HepG2 (cell line): Measurements from ENCODE around the gene PDK3. TPM values are rescaled to one million over a fixed set of nuclear protein-coding genes. Genes with fewer than 3 reads are reported as not detected.

Source experiments
- ATAC-seq: fragments of 200-7000 bp; cut with Tn5 transposase; 3 replicates; pipeline ENCODE4 v1.9.1; 2020; ENCODE audit warnings: mild to moderate bottlenecking, moderate library complexity
- BruUV-seq: library from RNA; stranded (reverse); fragments of 400-500 nt; replicated peaks from 2 replicates; lab custom pipeline; 2021; lab: Mats Ljungman, UMichigan
- CTCF ChIA-PET: fragments of 300-600 bp; formaldehyde crosslinking; extraction: SDS; loops from one replicate; lab custom pipeline; 2021; ENCODE audit warnings: low total read pairs, inconsistent platforms, low intra/inter-chr PET ratio; lab: Yijun Ruan, JAX
- POLR2A ChIA-PET: fragments of 350-600 bp; sonication (Branson Sonifier 250); formaldehyde crosslinking; loops from one replicate; lab custom pipeline; 2020; ENCODE audit warnings: antibody characterized with exemption, inconsistent platforms; lab: Yijun Ruan, JAX
- DNase-seq: peaks from one replicate; pipeline ENCODE4 v3.0.0-alpha.2; 2015; ENCODE audit warnings: low spot score
- FAIRE-seq: peaks from 3 replicates; lab custom pipeline; 2011; peaks lifted over from hg19 to GRCh38; lab: Jason Lieb, UNC
- H2AFZ ChIP-seq: one replicate; pipeline ENCODE4 v1.6.1; 2011; ENCODE audit warnings: low read length, inconsistent platforms
- H3K27ac ChIP-seq: fragments of 300-600 bp; 3 replicates; pipeline ENCODE4 v1.8.0; 2011; ENCODE audit warnings: mixed run types, mild to moderate bottlenecking, mixed read lengths, low read length, inconsistent platforms; ENCODE audit not compliant: insufficient read depth; ENCODE audit errors: extremely low read length
- H3K27me3 ChIP-seq, 2 experiments: fragments of 200-600 bp in 1 of 2; 2 replicates in 1 of 2; 3 replicates in 1 of 2; pipeline versions ENCODE4 v1.6.0 to v1.8.0; 2011; ENCODE audit warnings: low read length in 2 of 2, mild to moderate bottlenecking in 2 of 2, moderate library complexity in 2 of 2, inconsistent platforms in 1 of 2; ENCODE audit not compliant: insufficient read depth in 2 of 2, control insufficient read depth in 1 of 2
- H3K36me3 ChIP-seq, 2 experiments: fragments of 200-600 bp in 1 of 2; replicated peaks in 1 of 2; 2 replicates in 1 of 2; 3 replicates in 1 of 2; pipeline versions ENCODE4 v1.5.1 to v1.8.0; 2011; ENCODE audit warnings: low read length in 2 of 2, inconsistent platforms in 1 of 2; ENCODE audit not compliant: insufficient read depth in 2 of 2, control insufficient read depth in 1 of 2
- H3K4me1 ChIP-seq: 2 replicates; pipeline ENCODE4 v1.5.1; 2012; ENCODE audit warnings: low read length, inconsistent platforms; ENCODE audit not compliant: insufficient read depth
- H3K4me2 ChIP-seq: 2 replicates; pipeline ENCODE4 v1.6.0; 2011; ENCODE audit warnings: low read depth, low read length, inconsistent platforms
- H3K4me3 ChIP-seq, 3 experiments: fragments of 200-600 bp in 1 of 3; sonication (generic), shearing (Covaris generic) in 1 of 3; replicated peaks in 1 of 3; 2 replicates each; pipeline ENCODE4 v1.5.1; 2011 to 2016; ENCODE audit warnings: low read length in 3 of 3, inconsistent platforms in 2 of 3, low read depth in 2 of 3, mild to moderate bottlenecking in 2 of 3, control low read depth in 1 of 3, mixed read lengths in 1 of 3; ENCODE audit not compliant: insufficient read depth in 1 of 3
- H3K79me2 ChIP-seq: one replicate; pipeline ENCODE4 v1.6.1; 2011; ENCODE audit warnings: low read length, inconsistent platforms; ENCODE audit not compliant: insufficient read depth
- H3K9ac ChIP-seq: 2 replicates; pipeline ENCODE4 v1.6.0; 2011; ENCODE audit warnings: mild to moderate bottlenecking, low read depth, low read length, inconsistent platforms; ENCODE audit not compliant: insufficient read depth
- H3K9me3 ChIP-seq: 2 replicates; pipeline ENCODE4 v1.5.1; 2012; ENCODE audit warnings: mild to moderate bottlenecking, low read length
- H4K20me1 ChIP-seq: 2 replicates; pipeline ENCODE4 v1.6.0; 2011; ENCODE audit warnings: inconsistent platforms, mild to moderate bottlenecking, low read length, moderate library complexity; ENCODE audit not compliant: insufficient read depth
- MTF2 ChIP-seq: sonication (generic); formaldehyde crosslinking; IDR thresholded peaks from 2 replicates; pipeline ENCODE4 v1.5.0; 2020; ENCODE audit warnings: missing genetic modification reagents, borderline replicate concordance
- NPAS2 ChIP-seq: sonication (generic); formaldehyde crosslinking; IDR thresholded peaks from 2 replicates; pipeline ENCODE4 v1.8.0; 2022; ENCODE audit warnings: mild to moderate bottlenecking, missing genetic modification reagents, borderline replicate concordance
- SETDB1 ChIP-seq: sonication (generic); formaldehyde crosslinking; IDR thresholded peaks from 2 replicates; pipeline ENCODE4 v1.5.1; 2020; ENCODE audit warnings: missing genetic modification reagents, mild to moderate bottlenecking, borderline replicate concordance
- STAG1 ChIP-seq: sonication (generic); formaldehyde crosslinking; IDR thresholded peaks from 2 replicates; pipeline ENCODE4 v1.4.0; 2020; ENCODE audit warnings: missing genetic modification reagents
- STAT5B ChIP-seq: sonication (generic); formaldehyde crosslinking; IDR thresholded peaks from 2 replicates; pipeline ENCODE4 v1.4.0; 2020; ENCODE audit warnings: missing genetic modification reagents
- ZFP90 ChIP-seq: sonication (generic); formaldehyde crosslinking; IDR thresholded peaks from 2 replicates; pipeline ENCODE4 v1.8.0; 2022; ENCODE audit warnings: missing genetic modification reagents, mild to moderate bottlenecking, inconsistent platforms, borderline replicate concordance
- ZFX ChIP-seq: sonication (generic); formaldehyde crosslinking; IDR thresholded peaks from 2 replicates; pipeline ENCODE4 v1.4.0; 2020; ENCODE audit warnings: mild to moderate bottlenecking, low read depth, missing genetic modification reagents, moderate library complexity
- ZNF605 ChIP-seq: sonication (generic); formaldehyde crosslinking; IDR thresholded peaks from 2 replicates; pipeline ENCODE4 v1.8.0; 2022; ENCODE audit warnings: mild to moderate bottlenecking, missing genetic modification reagents
- WGBS: methylation state at CpG from one replicate; pipeline ENCODE4 v1.1.6; 2017; ENCODE audit warnings: low lambda C conversion rate; 5-methylcytosine and 5-hydroxymethylcytosine counted together
- in situ Hi-C: cut with HindIII; loops from 2 replicates; pipeline ENCODE4 v1.10.0; 2017; ENCODE audit warnings: low pct_unique_long_range_greater_than_20kb; ENCODE audit not compliant: extremely low pct_ligation_motif_present
- intact Hi-C: fragments of 100-400 bp; cut with micrococcal nuclease; formaldehyde crosslinking; loops from one replicate; pipeline ENCODE4 v1.10.0; 2022; ENCODE audit not compliant: unreplicated experiment
- polyA plus RNA-seq, 8 experiments: library from polyadenylated mRNA; depleted of rRNA in 3 of 8; stranded (reverse) in 7 of 8; unstranded in 1 of 8; fragments of >200 nt; fragmentation: Illumina TruSeq in 4 of 8; extraction: Trizol in 4 of 8; gene quantifications; 2 replicates each; pipeline versions ENCODE4 v1.2.1 to v1.2.3, GENCODE V29; 2011 to 2016; ENCODE audit warnings: low read depth in 4 of 8, missing spikeins in 1 of 8, mixed read lengths in 1 of 8; ENCODE audit not compliant: insufficient read depth in 1 of 8
- total RNA-seq, 5 experiments: library from RNA; depleted of rRNA; stranded (reverse); fragments of >200 nt; fragmentation: Illumina TruSeq; extraction: Trizol; gene quantifications; 2 replicates each; pipeline ENCODE4 v1.2.3, GENCODE V29; 2016; ENCODE audit warnings: low read depth in 1 of 5
- TF ChIP-seq, protein P1 (sequence below): sonication (generic); formaldehyde crosslinking; IDR thresholded peaks from 2 replicates; pipeline ENCODE4 v1.5.1; 2020; ENCODE audit warnings: mild to moderate bottlenecking, missing genetic modification reagents, moderate library complexity
- TF ChIP-seq, protein P2 (sequence below): sonication (generic); formaldehyde crosslinking; IDR thresholded peaks from 2 replicates; pipeline ENCODE4 v1.5.0; 2020; ENCODE audit warnings: mild to moderate bottlenecking, missing genetic modification reagents, moderate library complexity
- TF ChIP-seq, protein P3 (sequence below): sonication (generic); formaldehyde crosslinking; IDR thresholded peaks from 2 replicates; pipeline ENCODE4 v1.5.0; 2020; ENCODE audit warnings: missing genetic modification reagents

PDK3 gene
- total and polyA plus RNA-seq, 2 of the 13 experiments (the other 11 are each of a cell fraction or from before 2014, with no cell fraction given), result 9.1 to 10.5 TPM

DNA sequence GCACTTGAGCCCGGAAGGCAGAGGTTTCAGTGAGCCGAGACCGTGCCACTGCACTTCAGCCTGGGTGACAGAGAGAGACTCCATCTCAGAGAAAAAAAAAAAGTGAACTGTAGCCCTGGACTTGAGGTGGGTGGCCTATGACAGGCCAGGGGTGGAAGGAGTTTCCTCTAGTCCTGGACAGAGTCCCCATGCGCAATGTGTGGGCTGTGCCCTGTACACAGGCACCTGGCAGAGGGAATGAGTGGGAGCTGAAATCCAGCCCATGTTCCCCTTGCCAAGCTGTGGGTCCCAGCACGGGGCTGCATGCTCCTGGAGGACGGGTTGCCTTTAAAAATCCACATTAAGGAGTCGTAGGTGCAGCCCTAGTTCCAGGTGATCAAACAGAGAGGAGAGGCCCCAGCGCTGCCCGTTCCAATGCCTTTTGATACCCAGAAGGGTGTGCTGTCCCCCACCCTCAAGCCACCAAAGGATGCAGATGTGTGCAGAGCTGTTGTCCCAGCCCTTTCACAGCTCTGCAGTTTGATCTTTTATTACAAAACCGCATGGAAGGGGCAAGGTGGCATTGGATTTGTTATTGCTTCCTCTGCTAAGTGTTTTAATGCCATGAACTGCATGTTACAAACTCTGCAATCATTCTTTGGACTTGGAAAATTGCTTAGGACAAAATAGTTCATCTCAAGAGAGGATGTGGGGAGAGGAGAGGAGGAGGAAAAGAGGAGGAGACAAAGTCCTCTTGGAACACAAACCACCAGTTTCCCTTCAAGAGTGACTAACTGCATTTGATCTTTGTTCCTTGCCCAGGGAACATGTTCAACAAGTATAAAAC is 38.0 kb upstream of the PDK3 start:
- no peak for TF ChIP-seq SETDB1
- TF ChIP-seq, protein P1, sequence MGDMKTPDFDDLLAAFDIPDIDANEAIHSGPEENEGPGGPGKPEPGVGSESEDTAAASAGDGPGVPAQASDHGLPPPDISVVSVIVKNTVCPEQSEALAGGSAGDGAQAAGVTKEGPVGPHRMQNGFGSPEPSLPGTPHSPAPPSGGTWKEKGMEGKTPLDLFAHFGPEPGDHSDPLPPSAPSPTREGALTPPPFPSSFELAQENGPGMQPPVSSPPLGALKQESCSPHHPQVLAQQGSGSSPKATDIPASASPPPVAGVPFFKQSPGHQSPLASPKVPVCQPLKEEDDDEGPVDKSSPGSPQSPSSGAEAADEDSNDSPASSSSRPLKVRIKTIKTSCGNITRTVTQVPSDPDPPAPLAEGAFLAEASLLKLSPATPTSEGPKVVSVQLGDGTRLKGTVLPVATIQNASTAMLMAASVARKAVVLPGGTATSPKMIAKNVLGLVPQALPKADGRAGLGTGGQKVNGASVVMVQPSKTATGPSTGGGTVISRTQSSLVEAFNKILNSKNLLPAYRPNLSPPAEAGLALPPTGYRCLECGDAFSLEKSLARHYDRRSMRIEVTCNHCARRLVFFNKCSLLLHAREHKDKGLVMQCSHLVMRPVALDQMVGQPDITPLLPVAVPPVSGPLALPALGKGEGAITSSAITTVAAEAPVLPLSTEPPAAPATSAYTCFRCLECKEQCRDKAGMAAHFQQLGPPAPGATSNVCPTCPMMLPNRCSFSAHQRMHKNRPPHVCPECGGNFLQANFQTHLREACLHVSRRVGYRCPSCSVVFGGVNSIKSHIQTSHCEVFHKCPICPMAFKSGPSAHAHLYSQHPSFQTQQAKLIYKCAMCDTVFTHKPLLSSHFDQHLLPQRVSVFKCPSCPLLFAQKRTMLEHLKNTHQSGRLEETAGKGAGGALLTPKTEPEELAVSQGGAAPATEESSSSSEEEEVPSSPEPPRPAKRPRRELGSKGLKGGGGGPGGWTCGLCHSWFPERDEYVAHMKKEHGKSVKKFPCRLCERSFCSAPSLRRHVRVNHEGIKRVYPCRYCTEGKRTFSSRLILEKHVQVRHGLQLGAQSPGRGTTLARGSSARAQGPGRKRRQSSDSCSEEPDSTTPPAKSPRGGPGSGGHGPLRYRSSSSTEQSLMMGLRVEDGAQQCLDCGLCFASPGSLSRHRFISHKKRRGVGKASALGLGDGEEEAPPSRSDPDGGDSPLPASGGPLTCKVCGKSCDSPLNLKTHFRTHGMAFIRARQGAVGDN, result peak; percentile 24; the same call in 1 of the 2 replicates
- TF ChIP-seq NPAS2 (CRISPR knock-in tag), result no peak
- TF ChIP-seq, protein P2, sequence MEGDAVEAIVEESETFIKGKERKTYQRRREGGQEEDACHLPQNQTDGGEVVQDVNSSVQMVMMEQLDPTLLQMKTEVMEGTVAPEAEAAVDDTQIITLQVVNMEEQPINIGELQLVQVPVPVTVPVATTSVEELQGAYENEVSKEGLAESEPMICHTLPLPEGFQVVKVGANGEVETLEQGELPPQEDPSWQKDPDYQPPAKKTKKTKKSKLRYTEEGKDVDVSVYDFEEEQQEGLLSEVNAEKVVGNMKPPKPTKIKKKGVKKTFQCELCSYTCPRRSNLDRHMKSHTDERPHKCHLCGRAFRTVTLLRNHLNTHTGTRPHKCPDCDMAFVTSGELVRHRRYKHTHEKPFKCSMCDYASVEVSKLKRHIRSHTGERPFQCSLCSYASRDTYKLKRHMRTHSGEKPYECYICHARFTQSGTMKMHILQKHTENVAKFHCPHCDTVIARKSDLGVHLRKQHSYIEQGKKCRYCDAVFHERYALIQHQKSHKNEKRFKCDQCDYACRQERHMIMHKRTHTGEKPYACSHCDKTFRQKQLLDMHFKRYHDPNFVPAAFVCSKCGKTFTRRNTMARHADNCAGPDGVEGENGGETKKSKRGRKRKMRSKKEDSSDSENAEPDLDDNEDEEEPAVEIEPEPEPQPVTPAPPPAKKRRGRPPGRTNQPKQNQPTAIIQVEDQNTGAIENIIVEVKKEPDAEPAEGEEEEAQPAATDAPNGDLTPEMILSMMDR (CRISPR knock-in tag), result 0 out of 2 replicates have a peak, but pooled peaks have one; percentile 35
- TF ChIP-seq ZFP90 (CRISPR knock-in tag), result no peak
- no peak for TF ChIP-seq STAG1 (CRISPR knock-in tag)
- TF ChIP-seq ZFX (CRISPR knock-in tag), result 0 out of 2 replicates have a peak, but pooled peaks have one; percentile 3
- TF ChIP-seq MTF2, result no peak
- TF ChIP-seq ZNF605, result 0 out of 2 replicates have a peak, but pooled peaks have one; percentile 38
- TF ChIP-seq, protein P3, sequence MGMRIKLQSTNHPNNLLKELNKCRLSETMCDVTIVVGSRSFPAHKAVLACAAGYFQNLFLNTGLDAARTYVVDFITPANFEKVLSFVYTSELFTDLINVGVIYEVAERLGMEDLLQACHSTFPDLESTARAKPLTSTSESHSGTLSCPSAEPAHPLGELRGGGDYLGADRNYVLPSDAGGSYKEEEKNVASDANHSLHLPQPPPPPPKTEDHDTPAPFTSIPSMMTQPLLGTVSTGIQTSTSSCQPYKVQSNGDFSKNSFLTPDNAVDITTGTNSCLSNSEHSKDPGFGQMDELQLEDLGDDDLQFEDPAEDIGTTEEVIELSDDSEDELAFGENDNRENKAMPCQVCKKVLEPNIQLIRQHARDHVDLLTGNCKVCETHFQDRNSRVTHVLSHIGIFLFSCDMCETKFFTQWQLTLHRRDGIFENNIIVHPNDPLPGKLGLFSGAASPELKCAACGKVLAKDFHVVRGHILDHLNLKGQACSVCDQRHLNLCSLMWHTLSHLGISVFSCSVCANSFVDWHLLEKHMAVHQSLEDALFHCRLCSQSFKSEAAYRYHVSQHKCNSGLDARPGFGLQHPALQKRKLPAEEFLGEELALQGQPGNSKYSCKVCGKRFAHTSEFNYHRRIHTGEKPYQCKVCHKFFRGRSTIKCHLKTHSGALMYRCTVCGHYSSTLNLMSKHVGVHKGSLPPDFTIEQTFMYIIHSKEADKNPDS (CRISPR knock-in tag), result no peak
- no peak for TF ChIP-seq STAT5B (CRISPR knock-in tag)
- peak; percentile 91 for ATAC-seq
- no TSS peak for BruUV-seq
- peak; percentile 5 for DNase-seq
- Histone ChIP-seq H3K36me3 (no peaks in the 10 kb centered on the region), H3K9me3 (no peaks in the 10 kb centered on the region), H3K79me2 (no peaks in the 10 kb centered on the region), H3K27me3 (no peaks in the 10 kb centered on the region; a peak in 1 of 5 replicates), H3K27ac (no peak overlapping the region), H3K4me1 (peaks cover 19% of the 10 kb centered on the region), H4K20me1 (no peaks in the 10 kb centered on the region), H3K4me3 (peak overlapping the region; percentile 57 to 70 (median 61)), H3K9ac (peak overlapping the region; percentile 52), H2AFZ (peak overlapping the region; percentile 86), H3K4me2 (peak overlapping the region; percentile 89)
- ChIA-PET CTCF (no interaction called here), POLR2A (no interaction called here)
- no peak for FAIRE-seq
- WGBS, result 33% methylated on average over 2 of the region's 10 CpGs
- in situ Hi-C loops (no loop called here), intact Hi-C loops (loop anchor here (2.0 kb wide), 2 partner anchors 38 to 72 kb away; partner anchors contain the start of gene PDK3)
